ENCODE measurements around the gene XPOT.

DNA sequence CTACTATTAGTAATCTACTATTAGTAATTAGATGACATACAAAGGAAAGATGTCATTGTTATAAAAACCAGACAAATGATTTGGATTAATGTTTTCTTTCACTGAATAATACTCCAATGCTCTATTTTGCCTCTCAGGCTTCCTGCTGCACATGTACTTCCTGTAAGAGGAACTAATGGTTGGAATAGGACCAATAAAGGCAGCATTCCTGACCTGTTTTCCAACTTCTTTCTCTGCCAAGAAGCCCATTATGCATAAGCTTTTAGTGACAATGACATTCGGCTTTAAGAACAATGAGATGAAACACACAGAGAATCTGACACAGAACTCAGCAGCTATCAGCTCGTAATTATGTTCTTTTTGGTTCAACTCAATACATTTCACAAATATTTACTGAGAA is 8.5 kb upstream of the XPOT start:
- no peak for TF ChIP-seq POLR2AphosphoS5 (IDR thresholded peaks at IDR 0.05)
- TF ChIP-seq, protein P1, sequence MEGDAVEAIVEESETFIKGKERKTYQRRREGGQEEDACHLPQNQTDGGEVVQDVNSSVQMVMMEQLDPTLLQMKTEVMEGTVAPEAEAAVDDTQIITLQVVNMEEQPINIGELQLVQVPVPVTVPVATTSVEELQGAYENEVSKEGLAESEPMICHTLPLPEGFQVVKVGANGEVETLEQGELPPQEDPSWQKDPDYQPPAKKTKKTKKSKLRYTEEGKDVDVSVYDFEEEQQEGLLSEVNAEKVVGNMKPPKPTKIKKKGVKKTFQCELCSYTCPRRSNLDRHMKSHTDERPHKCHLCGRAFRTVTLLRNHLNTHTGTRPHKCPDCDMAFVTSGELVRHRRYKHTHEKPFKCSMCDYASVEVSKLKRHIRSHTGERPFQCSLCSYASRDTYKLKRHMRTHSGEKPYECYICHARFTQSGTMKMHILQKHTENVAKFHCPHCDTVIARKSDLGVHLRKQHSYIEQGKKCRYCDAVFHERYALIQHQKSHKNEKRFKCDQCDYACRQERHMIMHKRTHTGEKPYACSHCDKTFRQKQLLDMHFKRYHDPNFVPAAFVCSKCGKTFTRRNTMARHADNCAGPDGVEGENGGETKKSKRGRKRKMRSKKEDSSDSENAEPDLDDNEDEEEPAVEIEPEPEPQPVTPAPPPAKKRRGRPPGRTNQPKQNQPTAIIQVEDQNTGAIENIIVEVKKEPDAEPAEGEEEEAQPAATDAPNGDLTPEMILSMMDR (IDR thresholded peaks at IDR 0.05) = no peak
- TF ChIP-seq POLR2A (IDR thresholded peaks at IDR 0.05) = no peak
